ENCODE results near the gene FHIT.

DNA sequence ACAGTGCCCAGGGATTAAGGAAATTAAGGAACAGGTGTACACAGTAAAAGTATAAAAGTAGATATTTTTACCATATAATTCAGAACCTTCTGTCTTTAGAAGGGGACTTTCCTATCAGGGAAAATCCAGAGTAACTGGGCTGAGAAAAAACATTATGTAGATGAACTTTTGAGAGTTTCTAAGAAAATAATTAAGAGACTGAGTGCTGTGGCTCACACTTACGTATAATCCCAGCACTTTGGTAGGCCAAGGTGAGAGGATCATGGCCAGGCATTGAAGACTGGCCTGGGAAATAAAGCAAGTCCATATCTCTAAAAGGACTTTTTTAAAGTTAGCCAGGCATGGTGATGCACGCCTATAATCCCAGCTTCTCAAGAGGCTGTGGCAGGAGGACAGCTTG is 1021.8 kb downstream of the FHIT start:
- TF ChIP-seq, protein P1, sequence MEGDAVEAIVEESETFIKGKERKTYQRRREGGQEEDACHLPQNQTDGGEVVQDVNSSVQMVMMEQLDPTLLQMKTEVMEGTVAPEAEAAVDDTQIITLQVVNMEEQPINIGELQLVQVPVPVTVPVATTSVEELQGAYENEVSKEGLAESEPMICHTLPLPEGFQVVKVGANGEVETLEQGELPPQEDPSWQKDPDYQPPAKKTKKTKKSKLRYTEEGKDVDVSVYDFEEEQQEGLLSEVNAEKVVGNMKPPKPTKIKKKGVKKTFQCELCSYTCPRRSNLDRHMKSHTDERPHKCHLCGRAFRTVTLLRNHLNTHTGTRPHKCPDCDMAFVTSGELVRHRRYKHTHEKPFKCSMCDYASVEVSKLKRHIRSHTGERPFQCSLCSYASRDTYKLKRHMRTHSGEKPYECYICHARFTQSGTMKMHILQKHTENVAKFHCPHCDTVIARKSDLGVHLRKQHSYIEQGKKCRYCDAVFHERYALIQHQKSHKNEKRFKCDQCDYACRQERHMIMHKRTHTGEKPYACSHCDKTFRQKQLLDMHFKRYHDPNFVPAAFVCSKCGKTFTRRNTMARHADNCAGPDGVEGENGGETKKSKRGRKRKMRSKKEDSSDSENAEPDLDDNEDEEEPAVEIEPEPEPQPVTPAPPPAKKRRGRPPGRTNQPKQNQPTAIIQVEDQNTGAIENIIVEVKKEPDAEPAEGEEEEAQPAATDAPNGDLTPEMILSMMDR (conservative IDR thresholded peaks at IDR 0.05), result no peak
- no peak for TF ChIP-seq EZH2 (IDR thresholded peaks at IDR 0.05; ENCODE audit: low read depth)

Measured in PC-9 (cell line).